Right atrium auricular region (tissue), 2 donors: Measurements from ENCODE around the gene PAGR1. TPM values are rescaled to one million over a fixed set of nuclear protein-coding genes. Genes with fewer than 3 reads are reported as not detected.
"Not testable (repeated sequence)": the region's sequence is repeated elsewhere in the genome, so short reads cannot be mapped to it uniquely, and the experiment has no call there.

Experiments used
- DNase-seq: peaks from one replicate; pipeline ENCODE4 v3.0.0-alpha.2; 2019; ENCODE audit warnings: low spot score
- H3K27ac ChIP-seq, 2 donors: fragments of 200-600 bp; sonication (generic); 1 replicate in 1 of 2; 2 replicates in 1 of 2; pipeline ENCODE4 v1.5.1; 2016 to 2019
- H3K27me3 ChIP-seq, 2 donors: fragments of 200-600 bp; sonication (generic); one replicate each; pipeline versions ENCODE4 v1.5.1 to v1.6.0; 2017 to 2019
- H3K36me3 ChIP-seq: fragments of 200-600 bp; sonication (generic); one replicate; pipeline ENCODE4 v1.5.1; 2016
- H3K4me1 ChIP-seq, 2 donors: fragments of 200-600 bp; sonication (generic); one replicate each; pipeline versions ENCODE4 v1.5.1 to v1.6.0; 2017 to 2019
- H3K4me3 ChIP-seq, 2 donors: fragments of 200-600 bp; sonication (generic); 1 replicate in 1 of 2; 2 replicates in 1 of 2; pipeline ENCODE4 v1.5.1; 2017 to 2019; ENCODE audit warnings: mild to moderate bottlenecking in 1 of 2, moderate library complexity in 1 of 2
- H3K9me3 ChIP-seq, 2 donors: fragments of 200-600 bp; sonication (generic); one replicate each; pipeline ENCODE4 v1.5.1; 2019
- CTCF ChIP-seq, 2 donors: fragments of 200-600 bp; sonication (generic); IDR thresholded peaks; one replicate each; pipeline ENCODE4 v1.5.1; 2019; ENCODE audit warnings: antibody characterized with exemption in 2 of 2
- total RNA-seq, 2 donors: library from RNA; depleted of rRNA; stranded (reverse); fragments of >200 nt; gene quantifications; one replicate each; pipeline ENCODE4 v1.1.0, GENCODE V29; 2016

Gene PAGR1
- total RNA-seq, 2 donors from 2014 or later, result 23.5 to 27.3 TPM

GRCh38 chr16:29826342-29826695, 10.4 kb downstream of the PAGR1 start:
- DNase-seq, result no peak
- Histone ChIP-seq H3K4me3 (no peak overlapping the region), H3K36me3 (peaks cover 6% of the 10 kb centered on the region), H3K27me3 (no peaks in the 10 kb centered on the region), H3K4me1 (peaks cover 0 to 48% of the 10 kb centered on the region in 2 donors), H3K9me3 (no peaks in the 10 kb centered on the region), H3K27ac (peak overlapping the region; percentile 81 to 82)
- TF ChIP-seq CTCF (IDR thresholded peaks at IDR 0.05), result no peak

- H3K4me3 ChIP-seq, result no peak overlapping the region
- H3K4me1 ChIP-seq, result peaks cover 0 to 5% of the 10 kb centered on the region in 2 donors
- TF ChIP-seq CTCF (IDR thresholded peaks at IDR 0.05), result no peak
- H3K9me3 ChIP-seq, result no peaks in the 10 kb centered on the region
- H3K27ac ChIP-seq, result no peak overlapping the region
- no peaks in the 10 kb centered on the region for H3K27me3 ChIP-seq
- peaks cover 47% of the 10 kb centered on the region for H3K36me3 ChIP-seq
- no peak for DNase-seq
Measured at GRCh38 chr16:29830774-29831173, 14.8 kb downstream of the PAGR1 start.

DNA sequence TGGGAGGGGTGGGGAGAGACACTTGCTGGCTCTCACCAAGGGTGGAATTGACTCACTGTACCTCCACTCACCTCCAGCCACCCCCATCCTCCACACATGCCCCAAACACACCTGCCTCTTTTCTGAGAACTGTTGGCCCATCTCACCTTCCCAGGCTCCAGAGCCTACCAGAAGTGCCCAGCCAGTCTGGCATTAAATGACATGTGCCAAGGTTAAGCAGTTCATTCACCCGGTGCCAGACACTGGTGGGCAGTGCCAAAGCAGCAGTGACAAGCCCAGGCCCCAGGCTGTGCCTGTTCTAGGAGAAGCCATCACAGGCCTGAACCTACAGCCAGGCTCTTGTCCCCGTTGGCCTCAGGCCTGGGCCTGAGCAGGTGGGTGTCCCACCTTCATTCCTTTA, 15.5 kb downstream of the PAGR1 start:
- Histone ChIP-seq H3K4me1 (no peaks in the 10 kb centered on the region), H3K9me3 (no peaks in the 10 kb centered on the region), H3K27ac (no peak overlapping the region), H3K27me3 (no peaks in the 10 kb centered on the region), H3K4me3 (no peak overlapping the region), H3K36me3 (peaks cover 54% of the 10 kb centered on the region)
- no peak for DNase-seq
- TF ChIP-seq CTCF (IDR thresholded peaks at IDR 0.05), result no peak

DNA sequence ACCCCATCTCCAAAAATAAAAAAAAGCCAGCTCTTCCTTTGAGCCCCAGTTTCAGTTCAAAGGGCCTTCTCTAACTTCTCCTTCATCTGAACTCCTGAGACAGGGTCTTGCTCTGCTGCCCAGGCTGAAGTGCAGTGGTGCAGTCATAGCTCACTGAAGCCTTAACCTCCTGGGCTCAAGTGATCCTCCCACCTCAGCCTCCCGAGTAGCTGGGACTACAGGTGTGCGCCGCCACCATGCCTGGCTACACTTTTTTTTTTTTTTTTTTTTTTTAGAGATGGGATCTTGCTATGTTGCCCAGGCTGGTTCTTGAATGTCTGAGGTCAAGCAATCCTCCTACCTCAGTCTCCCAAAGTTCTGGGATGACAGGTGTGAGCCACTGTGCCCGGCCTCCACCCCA, 17.3 kb downstream of the PAGR1 start:
- not testable (repeated sequence) for DNase-seq, H3K27me3 ChIP-seq, H3K27ac ChIP-seq, H3K9me3 ChIP-seq, H3K4me3 ChIP-seq, H3K4me1 ChIP-seq
- H3K36me3 ChIP-seq, result peaks cover 66% of the 10 kb centered on the region

DNA sequence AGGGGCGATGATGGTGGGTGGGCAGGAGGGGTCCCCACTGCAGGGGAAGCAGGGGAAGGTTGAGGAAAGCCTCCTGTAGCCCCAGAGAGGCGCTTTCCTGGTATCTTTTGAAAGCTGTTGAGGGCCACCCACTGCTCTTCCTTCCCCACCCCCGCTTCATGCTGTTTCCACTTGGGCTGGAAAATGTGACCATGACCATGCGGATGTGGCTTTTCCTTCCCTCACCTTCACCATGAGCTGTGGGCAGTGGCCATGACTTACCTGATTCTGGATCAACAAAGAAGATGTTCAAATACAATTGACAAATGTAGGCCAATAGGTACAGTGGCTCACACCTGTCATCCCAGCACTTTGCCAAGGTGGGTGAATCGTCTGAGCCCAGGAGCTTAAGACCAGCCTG, 18.1 kb downstream of the PAGR1 start:
- no peak for TF ChIP-seq CTCF (IDR thresholded peaks at IDR 0.05)
- Histone ChIP-seq H3K4me3 (no peak overlapping the region), H3K36me3 (peaks cover 69% of the 10 kb centered on the region), H3K27me3 (no peaks in the 10 kb centered on the region), H3K4me1 (no peaks in the 10 kb centered on the region), H3K27ac (no peak overlapping the region), H3K9me3 (no peaks in the 10 kb centered on the region)
- DNase-seq, result no peak

- no peaks in the 10 kb centered on the region for H3K27me3 ChIP-seq
Measured at GRCh38 chr16:29835926-29836325, 20.0 kb downstream of the PAGR1 start.

More at GRCh38 chr16:29835926-29836325, 20.0 kb downstream of the PAGR1 start:
- DNase-seq, result no peak
- H3K27ac ChIP-seq, result no peak overlapping the region
- no peaks in the 10 kb centered on the region for H3K9me3 ChIP-seq
- no peak for TF ChIP-seq CTCF (IDR thresholded peaks at IDR 0.05)
- no peak overlapping the region for H3K4me3 ChIP-seq
- peaks cover 85% of the 10 kb centered on the region for H3K36me3 ChIP-seq
- no peaks in the 10 kb centered on the region for H3K4me1 ChIP-seq
